GM12875 (cell line): ENCODE results near the gene ZRSR2.

ENCODE experiments used
- H3K4me3 ChIP-seq: one replicate; pipeline ENCODE4 v1.5.1; 2011; ENCODE audit warnings: low read depth, low read length, control low read depth
- CTCF ChIP-seq: IDR thresholded peaks from 2 replicates; pipeline ENCODE4 v1.5.1; 2011; ENCODE audit warnings: low read depth, mild to moderate bottlenecking, control low read depth, inconsistent platforms, low read length, moderate library complexity, borderline replicate concordance; ENCODE audit not compliant: insufficient read depth

ZRSR2 gene

DNA sequence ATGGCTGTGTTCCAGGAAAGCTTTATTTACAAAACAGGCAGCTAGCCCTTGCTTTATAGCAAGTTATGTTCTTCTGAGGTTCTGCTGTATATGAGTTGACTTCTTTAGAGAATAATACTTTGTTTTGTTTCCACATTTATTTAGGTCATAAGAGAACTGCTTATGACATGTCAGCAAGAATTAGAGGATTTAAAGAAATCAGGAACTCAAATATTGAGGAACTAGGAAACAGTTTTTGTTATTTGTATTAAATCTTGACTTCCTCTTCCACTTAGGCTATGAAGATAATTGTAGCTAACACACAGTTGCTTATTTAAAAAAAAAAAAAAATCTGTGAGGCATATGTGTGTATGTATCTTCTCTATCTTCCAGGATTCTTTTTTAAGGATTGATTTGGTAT lies 14.3 kb downstream of the ZRSR2 start:
- H3K4me3 ChIP-seq: no peak overlapping the region
- TF ChIP-seq CTCF: no peak

DNA sequence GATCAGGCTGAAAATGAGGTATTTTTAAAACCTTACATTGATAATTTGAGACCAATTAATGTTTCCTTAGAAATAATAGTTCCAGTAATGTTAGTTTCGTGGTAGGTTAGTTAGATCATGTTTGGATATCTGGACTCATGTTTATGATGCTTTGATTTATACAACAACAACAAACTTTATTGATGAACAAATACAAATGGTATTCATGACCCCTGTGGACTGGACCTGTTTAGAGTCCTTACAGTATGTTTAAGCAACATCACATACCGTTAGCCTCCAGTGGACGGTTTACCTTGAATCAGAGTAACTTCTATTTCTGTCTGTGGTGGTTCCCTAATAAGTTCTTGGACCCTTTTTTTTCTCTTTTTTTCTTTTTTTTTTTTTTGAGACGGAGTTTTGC lies 18.0 kb downstream of the ZRSR2 start:
- H3K4me3 ChIP-seq: no peak overlapping the region
- TF ChIP-seq CTCF: no peak

DNA sequence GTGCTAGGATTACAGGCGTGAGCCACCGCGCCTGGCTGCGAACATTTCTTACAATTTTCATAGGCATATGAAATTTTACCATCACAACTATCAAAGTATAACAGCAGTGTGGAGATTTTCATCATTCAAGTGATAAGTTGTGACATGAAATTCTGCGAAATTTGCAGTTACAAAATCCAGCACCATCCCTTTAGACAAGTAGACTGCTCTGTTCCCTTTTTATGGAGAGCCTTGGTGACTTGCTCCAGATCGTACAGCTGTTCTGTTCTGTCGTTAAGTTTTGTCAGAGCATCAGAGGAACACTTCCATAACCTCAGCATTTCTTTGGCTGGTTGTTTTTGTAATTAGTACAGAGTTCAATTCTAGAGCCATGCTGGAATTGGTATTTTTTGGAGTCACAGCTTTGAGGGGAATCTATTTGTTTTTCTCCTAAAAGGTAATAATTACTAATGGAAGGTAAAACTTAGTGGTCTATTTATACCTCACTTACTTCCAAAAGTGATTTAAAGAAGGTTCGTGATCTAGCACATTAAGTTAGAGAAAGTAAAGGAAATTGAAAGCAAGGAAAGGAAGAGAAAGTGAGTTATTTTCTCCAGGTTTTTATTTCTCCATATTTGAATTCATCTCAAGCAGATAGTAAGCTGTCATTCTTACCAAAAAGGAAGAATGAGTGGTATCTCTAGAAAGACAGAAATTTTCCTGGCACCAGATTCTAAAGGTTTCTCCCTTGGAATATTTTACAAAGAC lies 22.1 kb downstream of the ZRSR2 start:
- H3K4me3 ChIP-seq: no peak overlapping the region
- TF ChIP-seq CTCF: no peak

DNA sequence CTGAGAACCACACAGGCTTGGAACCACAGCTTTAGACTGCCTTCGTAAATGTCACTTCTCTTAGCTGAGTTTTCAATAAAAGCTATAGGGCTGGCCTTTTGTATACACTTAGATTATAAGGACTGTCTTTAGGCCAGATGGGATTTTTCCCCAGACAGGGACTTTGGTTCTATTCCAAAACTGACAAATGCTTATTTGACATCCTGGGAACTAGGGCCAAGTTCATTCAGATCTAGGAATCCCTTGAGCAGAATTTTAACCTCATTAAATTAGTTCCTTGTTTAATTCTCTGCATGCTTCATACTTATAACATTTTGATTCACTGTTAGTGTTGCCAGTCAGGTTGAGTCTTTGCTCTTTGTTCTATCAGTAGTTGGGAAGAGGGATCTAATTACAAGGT lies 23.1 kb downstream of the ZRSR2 start:
- no peak overlapping the region for H3K4me3 ChIP-seq
- TF ChIP-seq CTCF: no peak

DNA sequence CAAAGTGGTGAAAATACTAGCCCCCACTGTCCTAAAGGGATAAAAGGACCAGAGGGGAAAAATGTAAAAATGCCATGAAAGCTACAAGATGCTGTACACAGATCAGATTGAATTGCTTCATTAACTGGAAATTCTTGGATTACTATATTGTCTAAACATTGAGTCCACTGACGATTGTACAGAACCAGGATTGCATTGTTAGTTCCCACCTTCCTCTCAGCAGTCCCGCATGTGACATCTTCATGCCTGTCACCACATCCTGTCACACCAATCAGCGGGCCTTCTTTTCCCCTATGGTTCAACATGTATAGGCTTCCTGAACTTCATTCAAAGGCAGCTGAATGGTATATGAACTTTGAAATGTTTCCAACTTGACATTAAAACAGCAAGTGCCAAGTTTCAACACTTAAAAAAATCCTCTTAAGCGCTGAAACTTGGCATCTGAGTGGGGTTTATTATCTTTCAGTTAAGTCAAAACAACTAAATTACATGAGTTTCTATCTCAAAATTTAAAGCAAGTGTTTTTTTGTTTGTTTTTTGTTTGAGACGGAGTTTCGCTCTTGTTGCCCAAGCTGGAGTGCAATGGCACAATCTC lies 24.6 kb downstream of the ZRSR2 start:
- no peak overlapping the region for H3K4me3 ChIP-seq
- no peak for TF ChIP-seq CTCF

GRCh38 chrX:15815779-15816437 lies 25.6 kb downstream of the ZRSR2 start:
- peak; percentile 61 for TF ChIP-seq CTCF
- H3K4me3 ChIP-seq: no peak overlapping the region

DNA sequence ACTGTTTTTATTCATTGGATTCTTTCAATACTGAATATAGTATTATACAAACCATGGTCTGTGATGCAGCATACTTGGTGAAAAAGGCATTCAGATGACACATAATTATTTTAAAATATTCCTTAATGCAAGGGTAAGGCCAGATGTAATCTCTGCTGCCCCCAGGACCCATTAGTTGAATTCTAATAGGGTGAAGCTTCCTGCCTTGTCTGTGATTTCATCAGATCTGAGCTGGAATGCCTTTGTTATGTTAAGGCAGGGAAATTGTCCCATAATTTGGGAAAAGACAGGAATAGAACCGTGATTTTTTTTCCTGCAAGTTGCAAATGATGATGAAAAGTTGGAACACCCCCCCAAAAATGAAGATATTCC lies 26.1 kb downstream of the ZRSR2 start:
- no peak overlapping the region for H3K4me3 ChIP-seq
- no peak for TF ChIP-seq CTCF
